Glomerular visceral epithelial cell (primary cell): Measurements from ENCODE around the gene CKB.

Source experiments
- DNase-seq: peaks from one replicate; pipeline ENCODE4 v3.0.0-alpha.2; 2016; ENCODE audit errors: extremely low spot score

Gene CKB

DNA sequence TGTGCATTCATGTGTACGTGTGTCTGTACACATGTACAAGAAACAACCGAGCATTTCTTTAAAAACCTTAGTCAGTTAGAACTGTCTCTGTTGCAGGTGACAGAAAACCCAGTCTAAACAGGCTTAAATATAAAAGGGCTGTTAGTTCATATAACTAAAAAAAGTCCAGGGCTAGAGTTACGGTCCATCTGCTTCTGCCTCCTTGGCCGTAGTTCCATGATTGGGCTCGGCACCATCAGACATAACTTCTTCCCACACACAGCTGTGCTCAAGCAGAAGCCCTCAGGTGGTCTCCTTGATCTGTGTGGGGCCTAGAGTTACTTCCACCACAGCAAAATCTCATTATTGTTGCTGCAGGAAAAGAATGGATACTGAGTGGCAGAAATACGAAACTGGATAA is 34.6 kb downstream of the CKB start:
- DNase-seq = no peak

DNA sequence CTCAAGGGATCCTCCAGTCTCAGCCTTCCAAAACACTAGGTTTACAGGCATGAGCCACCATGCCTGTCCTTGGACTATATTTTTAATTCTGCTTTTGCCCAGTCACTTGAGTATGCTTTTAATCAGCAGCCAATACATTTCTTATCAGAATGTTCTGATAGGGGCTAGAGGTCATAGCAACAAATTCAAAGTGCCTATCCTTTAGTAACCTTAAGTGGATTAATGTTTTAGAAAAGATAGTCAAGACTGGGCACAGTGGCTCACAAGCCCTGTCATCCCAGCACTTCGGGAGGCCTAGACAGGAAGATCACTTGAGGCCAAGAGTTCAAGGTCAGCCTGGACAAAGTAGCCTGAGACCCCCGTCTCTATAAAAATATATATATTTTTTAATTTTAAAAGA is 37.1 kb downstream of the CKB start:
- no peak for DNase-seq

DNA sequence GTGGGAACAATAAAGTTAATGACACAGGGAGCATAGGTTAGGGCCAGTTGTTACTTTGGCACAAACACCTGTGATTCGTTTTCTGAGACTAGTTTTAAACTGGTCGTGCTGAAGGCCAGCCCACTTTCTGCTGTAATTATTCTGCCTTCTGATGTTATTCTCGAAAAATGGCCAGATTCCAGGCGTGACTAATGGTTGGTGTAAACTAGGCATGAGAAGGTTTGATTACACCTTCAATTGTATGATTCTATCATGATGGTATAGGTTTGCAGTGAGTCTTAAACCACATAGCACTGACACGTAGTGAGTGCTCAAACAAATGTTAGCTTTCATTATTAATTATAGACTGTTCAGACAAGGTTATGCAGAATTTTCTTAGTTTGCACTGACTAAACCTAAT is 39.0 kb downstream of the CKB start:
- peak; percentile 70 for DNase-seq

DNA sequence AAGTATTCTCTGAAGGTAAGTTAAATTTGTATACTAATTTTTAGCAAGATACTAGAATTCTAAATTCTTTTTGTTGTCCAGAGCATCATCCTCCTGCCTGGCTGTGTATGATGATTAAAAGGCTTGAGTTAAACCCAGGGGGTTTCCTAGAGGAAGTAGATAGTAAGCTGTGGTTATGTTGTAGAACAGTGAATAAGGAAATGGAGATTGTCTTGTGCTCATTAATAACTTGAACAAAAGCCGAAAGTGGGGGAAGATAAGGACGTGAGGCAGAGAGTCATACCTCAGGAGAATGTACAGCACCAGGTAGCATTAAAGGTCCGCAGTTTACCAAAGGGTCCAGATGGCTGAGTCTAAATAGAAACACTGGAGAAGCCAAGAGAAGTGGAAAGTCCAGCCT is 42.0 kb downstream of the CKB start:
- no peak for DNase-seq

DNA sequence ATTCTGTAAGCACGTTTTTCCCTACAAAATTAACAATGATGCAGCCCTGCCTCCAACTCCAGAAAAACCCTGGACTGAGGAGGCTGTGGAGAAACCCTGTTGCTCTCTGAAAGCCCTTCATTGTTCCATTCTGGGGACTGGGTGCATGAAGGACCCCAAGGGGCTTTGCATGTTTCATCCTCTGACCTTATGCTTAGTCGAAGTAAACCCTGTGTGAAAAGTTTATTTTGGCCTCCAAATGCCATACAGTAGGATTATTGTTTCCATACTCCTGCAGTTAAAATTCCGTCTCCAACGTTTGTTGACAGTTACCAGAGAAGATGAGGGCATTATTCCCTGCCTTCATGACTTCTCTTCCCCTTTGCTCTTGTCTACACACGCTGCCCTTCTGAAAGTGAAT is 46.0 kb downstream of the CKB start:
- DNase-seq = no peak

DNA sequence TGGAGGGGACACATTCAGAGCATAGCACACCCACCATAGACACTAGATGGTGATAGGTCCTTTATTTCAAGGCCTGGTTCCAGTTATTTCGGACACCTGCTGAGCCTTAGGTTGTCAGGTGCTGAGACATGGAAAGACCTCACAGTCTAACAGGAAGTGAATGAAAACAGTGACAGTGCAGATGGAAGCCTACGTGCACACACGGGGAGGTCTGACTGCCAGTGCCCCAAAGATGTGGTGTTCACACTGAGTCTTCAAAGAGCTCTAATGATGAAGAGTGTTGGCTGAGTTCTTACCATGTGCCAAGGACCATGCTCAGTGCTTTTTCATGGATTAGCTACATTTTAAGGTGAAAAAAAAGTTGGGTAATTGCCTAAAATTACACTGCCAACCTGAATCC is 46.6 kb downstream of the CKB start:
- DNase-seq = no peak

DNA sequence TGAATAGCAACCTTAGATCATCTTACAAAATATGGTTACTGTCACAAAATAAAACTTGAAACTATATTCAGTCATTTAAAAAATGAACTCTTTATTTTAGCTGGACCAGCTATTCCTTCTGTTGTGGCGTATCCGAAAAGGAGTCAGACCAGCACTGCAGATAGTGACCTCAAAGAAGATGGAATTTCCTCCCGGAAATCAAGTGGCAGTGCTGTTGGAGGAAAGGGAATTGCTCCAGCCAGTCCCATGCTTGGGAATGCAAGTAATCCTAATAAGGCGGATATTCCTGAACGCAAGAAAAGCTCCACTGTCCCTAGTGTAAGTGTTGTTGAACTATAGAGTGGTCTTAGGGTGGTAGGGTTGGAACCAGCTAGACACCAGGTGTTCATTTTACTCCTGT is 47.7 kb downstream of the CKB start:
- no peak for DNase-seq

DNA sequence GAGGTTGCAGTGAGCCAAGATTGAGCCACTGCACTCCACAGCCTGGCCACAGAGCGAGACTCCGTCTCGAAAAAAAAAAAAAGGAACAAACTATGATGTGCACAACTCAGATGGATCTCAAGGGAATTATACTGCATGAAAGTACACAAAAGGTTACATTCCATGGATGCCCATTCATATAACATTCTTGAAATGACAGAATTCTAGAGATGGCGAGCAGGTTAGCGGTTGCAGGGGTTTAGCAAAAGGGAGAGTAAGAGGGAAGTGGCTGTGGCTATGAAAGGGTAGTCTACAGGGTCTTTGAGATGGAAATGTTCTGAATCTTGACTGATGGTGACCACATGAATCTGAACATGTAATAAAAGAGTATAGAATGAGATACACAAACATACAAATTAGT is 49.7 kb downstream of the CKB start:
- DNase-seq = no peak
